Panc1 (cell line): ENCODE data around the gene SCN1B. TPM values are rescaled to one million over a fixed set of nuclear protein-coding genes. Genes with fewer than 3 reads are reported as not detected.

ENCODE experiments used
- total RNA-seq: library from RNA; stranded (reverse); gene quantifications from one replicate; pipeline ENCODE4 v1.2.1, GENCODE V29; 2021; ENCODE audit not compliant: unreplicated experiment

SCN1B gene
- total RNA-seq, 1 experiment from 2014 or later = 4.6 TPM

Other genes with a start within 250 kb of the SCN1B start
- gene ZNF30, start 103.6 kb upstream of the SCN1B start, total RNA-seq = 5.3 TPM
- 1.8 TPM for gene ZNF792, start 66.2 kb upstream of the SCN1B start, total RNA-seq
- 69.9 TPM for gene GRAMD1A, start 30.1 kb upstream of the SCN1B start, total RNA-seq
- gene HPN, start 11.3 kb downstream of the SCN1B start, total RNA-seq = 0.08 TPM
- not detected for gene FXYD3, start 85.4 kb downstream of the SCN1B start, total RNA-seq
- 0.18 TPM for gene LGI4, start 104.6 kb downstream of the SCN1B start, total RNA-seq
- gene FXYD1, start 108.4 kb downstream of the SCN1B start, total RNA-seq = not detected
- gene FXYD7, start 112.8 kb downstream of the SCN1B start, total RNA-seq = not detected
- gene FXYD5, start 124.3 kb downstream of the SCN1B start, total RNA-seq = 33.6 TPM
- not detected for gene FAM187B, start 198.3 kb downstream of the SCN1B start, total RNA-seq
- 64.7 TPM for gene LSR, start 218.5 kb downstream of the SCN1B start, total RNA-seq
- gene USF2, start 238.5 kb downstream of the SCN1B start, total RNA-seq = 121 TPM